Endothelial cell of umbilical vein (primary cell): ENCODE results near the gene SLC24A3.

Experiments used
- EZH2 ChIP-seq: IDR thresholded peaks from 2 replicates; pipeline ENCODE4 v1.6.1; 2012; ENCODE audit warnings: borderline replicate concordance, low read depth, mild to moderate bottlenecking, moderate library complexity, low read length, inconsistent platforms; ENCODE audit not compliant: severe bottlenecking
- FOS ChIP-seq: IDR thresholded peaks from 2 replicates; pipeline ENCODE4 v1.6.1; 2011; ENCODE audit warnings: mild to moderate bottlenecking, low read length, moderate library complexity, borderline replicate concordance; ENCODE audit not compliant: insufficient read depth
- GATA2 ChIP-seq: IDR thresholded peaks from 2 replicates; pipeline ENCODE4 v1.7.0; 2011; ENCODE audit warnings: low read depth, mild to moderate bottlenecking, moderate library complexity, mixed read lengths, low read length; ENCODE audit not compliant: insufficient read length, insufficient read depth
- JUN ChIP-seq: IDR thresholded peaks from 2 replicates; pipeline ENCODE4 v1.6.1; 2011; ENCODE audit warnings: borderline replicate concordance, low read depth; ENCODE audit not compliant: insufficient read length, insufficient read depth
- MYC ChIP-seq: IDR thresholded peaks from one replicate; pipeline ENCODE4 v1.6.1; 2011; ENCODE audit warnings: mild to moderate bottlenecking, low read depth, low read length
- POLR2A ChIP-seq: IDR thresholded peaks from 2 replicates; pipeline ENCODE4 v1.6.1; 2012; ENCODE audit warnings: low read depth, mild to moderate bottlenecking, control low read depth, low read length
- POLR2AphosphoS5 ChIP-seq: IDR thresholded peaks from 2 replicates; pipeline ENCODE4 v1.6.1; 2012; ENCODE audit warnings: low read depth, mild to moderate bottlenecking, control low read depth, low read length, moderate library complexity; ENCODE audit not compliant: insufficient read depth
- TF ChIP-seq, protein P1 (sequence below), 2 donors: IDR thresholded peaks; 1 replicate in 1 of 2; 2 replicates in 1 of 2; pipeline ENCODE4 v1.5.1; 2011; ENCODE audit warnings: low read length in 2 of 2, mild to moderate bottlenecking in 2 of 2, moderate library complexity in 2 of 2, control low read depth in 1 of 2, inconsistent platforms in 1 of 2, low read depth in 1 of 2; ENCODE audit not compliant: insufficient read depth in 1 of 2; ENCODE audit errors: extremely low read depth in 1 of 2

DNA sequence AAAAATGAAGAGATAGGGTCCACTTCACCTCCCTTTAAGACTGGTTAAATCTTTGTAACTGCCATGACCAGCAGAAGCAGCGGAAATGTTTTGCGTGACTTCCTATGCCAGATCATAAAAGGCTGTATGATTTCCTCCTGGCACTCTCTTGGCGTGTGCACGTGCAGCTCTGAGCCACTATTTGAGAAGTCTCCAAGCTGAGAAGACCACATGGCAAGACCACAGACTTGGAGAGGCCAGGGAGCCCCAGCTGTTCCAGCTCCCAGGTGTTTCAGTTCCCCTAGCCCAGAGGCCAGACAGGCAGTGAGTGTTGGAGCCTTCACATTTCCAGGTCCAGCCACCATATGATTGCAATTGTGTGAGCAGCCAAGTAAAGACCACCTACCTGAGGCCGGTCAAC lies 286.3 kb downstream of the SLC24A3 start:
- TF ChIP-seq, protein P1, sequence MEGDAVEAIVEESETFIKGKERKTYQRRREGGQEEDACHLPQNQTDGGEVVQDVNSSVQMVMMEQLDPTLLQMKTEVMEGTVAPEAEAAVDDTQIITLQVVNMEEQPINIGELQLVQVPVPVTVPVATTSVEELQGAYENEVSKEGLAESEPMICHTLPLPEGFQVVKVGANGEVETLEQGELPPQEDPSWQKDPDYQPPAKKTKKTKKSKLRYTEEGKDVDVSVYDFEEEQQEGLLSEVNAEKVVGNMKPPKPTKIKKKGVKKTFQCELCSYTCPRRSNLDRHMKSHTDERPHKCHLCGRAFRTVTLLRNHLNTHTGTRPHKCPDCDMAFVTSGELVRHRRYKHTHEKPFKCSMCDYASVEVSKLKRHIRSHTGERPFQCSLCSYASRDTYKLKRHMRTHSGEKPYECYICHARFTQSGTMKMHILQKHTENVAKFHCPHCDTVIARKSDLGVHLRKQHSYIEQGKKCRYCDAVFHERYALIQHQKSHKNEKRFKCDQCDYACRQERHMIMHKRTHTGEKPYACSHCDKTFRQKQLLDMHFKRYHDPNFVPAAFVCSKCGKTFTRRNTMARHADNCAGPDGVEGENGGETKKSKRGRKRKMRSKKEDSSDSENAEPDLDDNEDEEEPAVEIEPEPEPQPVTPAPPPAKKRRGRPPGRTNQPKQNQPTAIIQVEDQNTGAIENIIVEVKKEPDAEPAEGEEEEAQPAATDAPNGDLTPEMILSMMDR (IDR thresholded peaks at IDR 0.05; ENCODE audit: extremely low read depth in 1 of 2, insufficient read depth in 1 of 2, low read depth in 1 of 2, low read length in 2 of 2): no peak
- TF ChIP-seq FOS: no peak
- no peak for TF ChIP-seq JUN
- no peak for TF ChIP-seq GATA2
- no peak for TF ChIP-seq POLR2AphosphoS5
- TF ChIP-seq POLR2A: no peak
- TF ChIP-seq EZH2: no peak
- no peak for TF ChIP-seq MYC
